SKM-1 treated with dmso at 0.1 percent for 144 hours (cell line): ENCODE data around the gene MAMSTR.
A peak's percentile ranks its signal among the peaks of the same experiment; 100 is the strongest.
"Not testable (repeated sequence)": the region's sequence is repeated elsewhere in the genome, so short reads cannot be mapped to it uniquely, and the experiment has no call there.

Experiments used
- DNase-seq: peaks from one replicate; lab custom pipeline; 2025; ENCODE audit not compliant: unreplicated experiment; lab: John Stamatoyannopoulos, UW

The MAMSTR gene

GRCh38 chr19:48720251-48720612 is 707 bp upstream of the MAMSTR start:
- DNase-seq = no peak

GRCh38 chr19:48718711-48719231 is 754 bp downstream of the MAMSTR start:
- DNase-seq = no peak

- DNase-seq = not testable (repeated sequence)
These were observed 1.4 kb downstream of the MAMSTR start for GRCh38 chr19:48718106-48718505.

DNA sequence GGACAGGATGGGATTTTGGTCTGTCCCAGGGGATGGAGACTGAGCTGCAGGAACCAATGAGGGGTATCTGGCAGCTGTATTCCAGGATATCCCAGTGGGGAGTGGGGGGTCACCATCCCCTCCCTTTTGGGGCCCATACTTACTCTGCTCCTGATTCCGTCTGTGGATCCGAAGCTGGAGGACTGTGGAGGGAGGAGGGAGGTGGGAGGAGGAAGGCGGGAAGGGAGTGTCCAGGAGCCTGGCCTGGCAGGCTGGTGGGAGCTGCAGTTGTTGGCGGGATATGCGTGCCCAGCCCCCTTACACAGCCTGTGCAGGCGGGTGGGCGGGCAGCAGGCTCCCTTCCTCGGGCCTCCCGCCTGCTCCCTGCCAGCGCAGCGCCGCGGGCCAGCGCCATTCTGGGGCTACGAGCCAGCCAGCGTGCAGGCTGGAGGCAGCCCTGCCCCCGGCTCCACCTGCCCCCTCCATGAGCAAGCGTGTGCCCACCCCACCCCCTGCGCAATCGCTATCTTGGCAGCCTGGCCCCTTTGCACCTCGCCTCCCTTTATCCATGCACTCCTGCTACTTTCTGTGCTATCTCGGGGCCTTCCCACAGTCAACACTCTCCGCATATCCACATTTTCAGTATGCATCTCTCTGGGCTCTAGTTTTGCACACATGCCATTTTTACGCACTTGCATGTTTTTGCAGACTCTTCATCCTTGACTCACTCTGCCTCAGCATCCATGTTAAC is 2.8 kb downstream of the MAMSTR start:
- no peak for DNase-seq

DNA sequence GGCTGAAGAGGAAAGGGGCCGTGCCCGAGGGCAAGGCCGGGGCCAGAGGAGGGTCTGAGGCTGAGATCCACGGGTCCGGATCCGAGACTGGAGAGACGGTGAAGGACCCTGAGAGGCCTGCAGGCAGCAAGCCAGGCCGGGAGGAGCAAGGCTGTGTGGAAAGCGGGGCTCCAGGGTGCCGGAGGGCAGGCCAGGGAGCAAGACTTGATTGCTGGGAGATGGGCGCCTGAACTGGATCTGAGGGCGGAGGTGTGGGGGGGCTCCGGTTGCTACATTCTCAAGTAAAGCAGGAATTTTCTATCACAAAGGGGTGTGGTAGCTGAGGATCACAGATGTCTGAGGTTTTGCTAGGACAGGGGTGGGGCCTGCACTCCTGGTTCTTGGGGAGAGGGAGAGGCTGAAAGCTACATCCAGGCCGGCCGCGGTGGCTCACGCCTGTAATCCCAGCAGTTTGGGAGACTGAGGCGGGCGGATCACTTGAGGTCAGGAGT is 3.8 kb downstream of the MAMSTR start:
- no peak for DNase-seq

DNA sequence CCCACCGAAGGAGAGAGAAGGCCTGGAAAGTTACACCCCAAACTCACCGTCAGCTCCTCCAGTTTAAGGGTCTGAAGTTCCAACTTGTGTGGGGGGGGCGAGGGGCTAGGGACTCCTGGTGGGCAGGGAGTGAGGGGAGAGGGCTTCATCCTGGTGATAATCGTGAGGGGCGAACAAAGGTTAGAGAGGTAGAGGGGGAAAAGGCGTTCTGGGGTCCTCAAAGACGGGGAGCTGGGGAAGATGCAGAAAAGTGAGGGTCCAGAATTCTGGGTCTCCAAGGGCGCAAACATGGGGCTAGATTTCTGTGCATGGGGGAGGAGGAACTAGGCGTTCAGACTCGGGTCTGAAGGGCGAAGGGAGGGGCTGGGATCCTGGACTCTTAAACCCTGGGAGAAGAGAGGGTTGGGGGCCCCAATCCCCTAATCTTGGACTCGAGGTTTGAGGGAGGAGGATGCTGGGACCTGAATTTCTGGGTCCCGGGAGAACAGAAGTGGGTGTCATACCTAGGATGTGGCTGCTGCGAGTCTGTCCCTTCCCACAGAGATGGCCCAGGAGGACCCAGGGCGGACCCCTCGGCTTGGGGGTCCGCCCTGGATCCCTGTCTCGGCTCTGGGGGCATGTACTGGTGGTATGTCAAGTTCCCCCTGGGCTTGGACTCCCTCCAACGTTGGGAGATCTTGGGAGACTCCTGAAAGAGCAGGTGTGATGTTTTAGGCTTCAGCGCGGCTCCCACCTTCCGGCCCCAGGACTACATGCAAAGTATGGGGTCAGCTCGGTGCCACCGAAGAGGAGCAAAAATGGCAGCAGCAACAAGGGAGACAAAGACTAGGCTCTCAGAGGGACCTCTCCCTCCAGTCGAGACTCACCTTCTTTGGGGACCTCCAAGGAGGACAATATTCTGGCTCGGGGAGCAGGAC is 4.5 kb downstream of the MAMSTR start:
- no peak for DNase-seq

DNA sequence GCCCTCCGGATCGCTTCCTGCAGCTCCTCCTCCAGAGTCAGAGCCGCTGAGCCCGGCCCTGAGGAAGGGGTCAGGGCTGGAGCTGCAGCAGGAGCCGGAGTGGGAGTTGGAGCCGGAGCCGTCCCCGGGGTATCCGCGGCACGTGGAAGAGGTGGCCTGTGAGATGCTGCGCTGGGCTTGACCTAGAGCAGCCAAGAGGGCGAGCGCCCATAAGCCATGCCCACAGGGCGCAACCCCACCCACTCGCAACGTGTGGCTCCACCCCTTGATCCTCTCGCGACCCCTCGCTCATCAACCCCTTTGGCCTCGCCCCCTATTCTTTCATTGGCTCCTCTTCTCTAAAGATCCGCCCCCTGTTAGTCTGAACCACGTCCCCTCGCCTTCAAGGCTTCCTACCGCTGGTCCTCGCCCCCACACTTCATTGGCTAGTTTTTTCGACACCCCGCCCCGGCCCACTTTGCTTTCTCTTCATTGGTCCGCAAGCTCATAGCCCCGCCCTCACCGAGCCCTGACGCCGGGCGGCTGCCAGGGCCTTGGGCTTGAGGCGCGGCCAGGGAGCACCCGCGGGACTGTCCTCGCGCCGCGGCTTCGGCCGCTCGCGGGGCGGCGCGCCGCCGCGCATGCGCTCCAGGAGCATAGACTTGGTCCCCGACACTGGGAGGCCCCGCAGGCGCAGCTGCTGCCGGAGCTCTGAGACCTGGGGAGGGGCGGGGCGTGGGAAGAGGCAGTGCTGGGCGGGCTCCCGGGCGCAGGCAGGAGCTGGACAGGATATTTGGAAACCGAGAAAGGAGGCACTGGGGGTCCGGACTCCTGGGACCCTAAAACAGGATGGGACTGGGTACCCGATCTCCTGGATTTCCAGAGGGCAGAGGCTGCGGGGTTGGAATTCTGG is 5.4 kb downstream of the MAMSTR start:
- DNase-seq = peak; percentile 94

- no peak for DNase-seq
These were observed 6.3 kb downstream of the MAMSTR start for GRCh38 chr19:48713041-48713863.

DNA sequence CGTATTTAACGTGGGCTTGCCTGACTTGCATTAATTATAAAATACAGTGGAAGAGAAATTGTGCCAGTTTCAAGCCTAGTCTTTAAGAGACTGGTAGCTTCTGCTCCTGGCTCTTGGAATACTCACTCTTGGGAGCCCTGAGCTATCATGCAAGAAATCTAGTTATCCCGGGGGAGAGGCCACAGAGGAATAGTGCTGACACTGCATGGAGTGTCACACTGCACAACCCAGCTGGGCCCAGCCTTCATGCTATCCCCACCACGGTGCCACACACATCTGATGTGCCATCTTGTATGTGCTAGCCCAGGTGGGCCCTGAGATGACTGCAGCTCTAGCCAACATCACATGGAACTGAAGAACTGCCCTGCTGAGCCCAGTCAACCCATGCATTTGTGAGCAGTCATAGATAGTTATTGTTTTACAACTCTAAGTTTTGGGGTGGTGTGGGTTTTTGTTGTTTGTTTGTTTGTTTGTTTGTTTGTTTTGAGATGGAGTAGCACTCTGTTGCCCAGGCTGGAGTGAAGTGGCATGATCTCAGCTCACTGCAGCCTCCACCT is 8.3 kb downstream of the MAMSTR start:
- DNase-seq = no peak

DNA sequence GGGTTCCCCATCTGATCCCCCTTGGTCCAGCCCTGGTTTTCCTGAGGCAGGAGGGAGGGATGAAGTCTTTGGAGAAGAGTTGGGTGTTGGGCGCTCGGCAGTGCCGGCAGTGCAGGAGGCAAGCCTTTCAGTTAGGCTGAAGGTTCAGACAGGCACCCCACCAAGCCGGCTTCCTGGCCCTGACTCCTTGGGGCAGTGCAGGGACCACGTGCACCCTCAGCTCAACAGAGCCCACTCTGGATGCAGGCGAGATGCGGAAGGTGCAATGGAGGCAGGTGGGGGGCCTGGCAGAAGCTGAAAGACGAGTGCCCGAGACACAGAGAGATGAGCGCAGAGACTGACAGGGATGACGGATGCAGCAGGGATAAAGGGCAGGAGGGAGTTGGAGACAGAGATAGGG is 11.1 kb downstream of the MAMSTR start:
- DNase-seq = no peak

DNA sequence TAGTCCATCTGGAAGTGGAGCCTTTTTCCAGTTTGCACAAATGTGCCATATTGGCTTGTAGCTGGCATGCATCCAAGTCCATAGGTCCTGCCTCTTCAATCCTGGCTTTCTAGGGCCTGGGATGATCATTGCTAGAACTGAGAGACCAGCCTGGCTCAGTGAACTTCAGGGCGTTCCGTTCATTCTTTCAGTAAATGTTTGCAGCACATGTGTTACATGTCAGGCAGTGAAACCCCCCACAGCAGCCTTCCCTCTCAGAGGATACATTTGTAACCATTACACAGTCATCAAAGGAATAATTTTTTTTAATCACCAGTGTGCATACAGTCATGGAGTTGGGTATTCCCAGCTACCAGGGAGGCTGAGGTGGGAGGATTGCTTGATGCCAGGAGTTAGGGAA is 14.1 kb downstream of the MAMSTR start:
- no peak for DNase-seq

DNA sequence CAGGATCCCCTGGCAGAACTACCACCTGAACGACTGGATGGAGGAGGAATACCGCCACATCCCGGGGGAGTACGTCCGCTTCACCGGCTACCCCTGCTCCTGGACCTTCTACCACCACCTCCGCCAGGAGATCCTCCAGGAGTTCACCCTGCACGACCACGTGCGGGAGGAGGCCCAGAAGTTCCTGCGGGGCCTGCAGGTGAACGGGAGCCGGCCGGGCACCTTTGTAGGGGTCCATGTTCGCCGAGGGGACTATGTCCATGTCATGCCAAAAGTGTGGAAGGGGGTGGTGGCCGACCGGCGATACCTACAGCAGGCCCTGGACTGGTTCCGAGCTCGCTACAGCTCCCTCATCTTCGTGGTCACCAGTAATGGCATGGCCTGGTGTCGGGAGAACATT is 16.2 kb downstream of the MAMSTR start:
- DNase-seq = no peak

- no peak for DNase-seq
These were observed 16.8 kb downstream of the MAMSTR start for GRCh38 chr19:48702701-48703100.

DNA sequence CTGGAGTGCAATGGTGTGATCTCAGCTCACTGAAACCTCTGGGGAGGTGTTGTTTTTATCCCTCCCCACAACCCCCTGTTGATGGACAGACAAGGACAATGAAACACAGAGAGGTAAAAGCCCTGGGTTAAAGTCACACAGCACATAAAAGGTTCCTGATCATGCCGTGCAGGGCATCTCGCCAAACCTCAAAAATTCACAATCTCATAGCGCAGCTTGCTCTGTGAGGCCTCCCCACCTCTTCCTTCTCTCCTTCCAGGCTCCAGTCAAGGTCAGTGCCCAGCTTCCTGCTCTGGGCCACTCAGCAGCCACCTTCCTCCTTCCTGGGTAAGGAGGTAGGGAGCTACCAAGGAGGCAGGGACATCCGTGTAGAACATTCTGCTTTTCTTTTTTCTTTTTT is 21.5 kb downstream of the MAMSTR start:
- DNase-seq = peak; percentile 14

- no peak for DNase-seq
These were observed 23.0 kb downstream of the MAMSTR start for GRCh38 chr19:48696353-48697010.

- no peak for DNase-seq
These were observed 23.7 kb downstream of the MAMSTR start, which contains the start of gene FUT2 for GRCh38 chr19:48695743-48696352. FUT2 (plus strand) TSS chr19:48695971; CDS start chr19:48702957, 6,986 bp downstream.

- not testable (repeated sequence) for DNase-seq
These were observed 25.9 kb downstream of the MAMSTR start for GRCh38 chr19:48693629-48694028.

DNA sequence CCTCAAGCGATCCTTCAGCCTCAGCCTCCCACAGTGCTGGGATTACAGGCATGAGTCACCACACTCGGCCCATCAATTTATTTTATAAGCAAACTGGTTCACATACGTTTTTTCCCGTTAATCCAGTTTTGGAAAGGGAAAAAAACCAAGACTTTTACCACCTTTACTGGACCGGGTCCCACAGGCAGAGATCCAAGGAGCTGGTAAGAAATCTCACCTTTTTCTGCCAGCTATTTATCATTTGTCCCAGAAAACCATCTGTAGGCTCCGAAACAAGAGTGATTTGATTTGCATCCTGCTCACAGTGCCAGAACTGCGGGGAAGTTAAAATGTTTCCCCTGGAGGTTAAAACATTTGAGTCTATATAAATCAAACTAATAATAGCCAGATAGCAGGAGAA is 30.1 kb downstream of the MAMSTR start:
- no peak for DNase-seq

- no peak for DNase-seq
These were observed 31.7 kb downstream of the MAMSTR start for GRCh38 chr19:48687776-48688175.
